ENCODE data around the gene TERB1. TPM values are rescaled to one million over a fixed set of nuclear protein-coding genes. Genes with fewer than 3 reads are reported as not detected.

Gene TERB1
- total RNA-seq, 1 donor from 2014 or later: 0.34 TPM

GRCh38 chr16:66844009-66844341 is 42.6 kb upstream of the TERB1 start:
- Mint-ChIP-seq H3K9me3 (no peaks in the 10 kb centered on the region), H3K27me3 (ENCODE audit: low read depth) (peaks cover 37% of the 10 kb centered on the region), H3K4me3 (ENCODE audit: low read depth) (peak overlapping the region; percentile 70), H3K36me3 (ENCODE audit: low read depth) (no peaks in the 10 kb centered on the region), H3K27ac (no peak overlapping the region), H3K4me1 (ENCODE audit: low read depth) (peaks cover 22% of the 10 kb centered on the region)
- DNase-seq (ENCODE audit: low spot score): no peak
- intact Hi-C loops (cut with micrococcal nuclease): no loop called here

- no peaks in the 10 kb centered on the region for H3K9me3 Mint-ChIP-seq
- no peak for DNase-seq (ENCODE audit: low spot score)
- peaks cover 45% of the 10 kb centered on the region for H3K27me3 Mint-ChIP-seq (ENCODE audit: low read depth)
- peaks cover 18% of the 10 kb centered on the region for H3K4me1 Mint-ChIP-seq (ENCODE audit: low read depth)
- H3K27ac Mint-ChIP-seq: no peak overlapping the region
- H3K36me3 Mint-ChIP-seq (ENCODE audit: low read depth): no peaks in the 10 kb centered on the region
- intact Hi-C loops (cut with micrococcal nuclease): no loop called here
- no peak overlapping the region for H3K4me3 Mint-ChIP-seq (ENCODE audit: low read depth)
Measured at GRCh38 chr16:66843191-66843590, 41.8 kb upstream of the TERB1 start.

- intact Hi-C loops (cut with micrococcal nuclease): no loop called here
- peaks cover 13% of the 10 kb centered on the region for H3K4me1 Mint-ChIP-seq (ENCODE audit: low read depth)
- no peaks in the 10 kb centered on the region for H3K36me3 Mint-ChIP-seq (ENCODE audit: low read depth)
- H3K4me3 Mint-ChIP-seq (ENCODE audit: low read depth): no peak overlapping the region
- no peak for DNase-seq (ENCODE audit: low spot score)
- H3K27ac Mint-ChIP-seq: no peak overlapping the region
- peaks cover 46% of the 10 kb centered on the region for H3K27me3 Mint-ChIP-seq (ENCODE audit: low read depth)
- no peaks in the 10 kb centered on the region for H3K9me3 Mint-ChIP-seq
Measured at GRCh38 chr16:66842765-66843164, 41.4 kb upstream of the TERB1 start.

- intact Hi-C loops (cut with micrococcal nuclease): no loop called here
- Mint-ChIP-seq H3K4me3 (ENCODE audit: low read depth) (no peak overlapping the region), H3K4me1 (ENCODE audit: low read depth) (peaks cover 6% of the 10 kb centered on the region), H3K27me3 (ENCODE audit: low read depth) (peaks cover 43% of the 10 kb centered on the region), H3K9me3 (no peaks in the 10 kb centered on the region), H3K27ac (no peak overlapping the region), H3K36me3 (ENCODE audit: low read depth) (no peaks in the 10 kb centered on the region)
- no peak for DNase-seq (ENCODE audit: low spot score)
Measured at GRCh38 chr16:66841366-66841765, 40.0 kb upstream of the TERB1 start.

GRCh38 chr16:66840883-66841282 is 39.5 kb upstream of the TERB1 start:
- no peaks in the 10 kb centered on the region for H3K36me3 Mint-ChIP-seq (ENCODE audit: low read depth)
- peaks cover 2% of the 10 kb centered on the region for H3K4me1 Mint-ChIP-seq (ENCODE audit: low read depth)
- intact Hi-C loops (cut with micrococcal nuclease): no loop called here
- H3K27ac Mint-ChIP-seq: no peak overlapping the region
- no peak for DNase-seq (ENCODE audit: low spot score)
- H3K9me3 Mint-ChIP-seq: no peaks in the 10 kb centered on the region
- H3K27me3 Mint-ChIP-seq (ENCODE audit: low read depth): peaks cover 39% of the 10 kb centered on the region
- H3K4me3 Mint-ChIP-seq (ENCODE audit: low read depth): no peak overlapping the region

GRCh38 chr16:66834746-66835145 is 33.4 kb upstream of the TERB1 start:
- intact Hi-C loops (cut with micrococcal nuclease): loop anchor here (5.0 kb wide), 1 partner anchor 93 kb away; the partner anchor contains the start of gene RRAD
- DNase-seq (ENCODE audit: low spot score): no peak
- Mint-ChIP-seq H3K4me3 (ENCODE audit: low read depth) (no peak overlapping the region), H3K4me1 (ENCODE audit: low read depth) (peaks cover 5% of the 10 kb centered on the region), H3K27me3 (ENCODE audit: low read depth) (peaks cover 13% of the 10 kb centered on the region), H3K36me3 (ENCODE audit: low read depth) (no peaks in the 10 kb centered on the region), H3K9me3 (no peaks in the 10 kb centered on the region), H3K27ac (no peak overlapping the region)

GRCh38 chr16:66832661-66833305 is 31.4 kb upstream of the TERB1 start:
- intact Hi-C loops (cut with micrococcal nuclease): loop anchor here (5.0 kb wide), 1 partner anchor 95 kb away; the partner anchor contains the start of gene RRAD
- peaks cover 14% of the 10 kb centered on the region for H3K36me3 Mint-ChIP-seq (ENCODE audit: low read depth)
- no peaks in the 10 kb centered on the region for H3K9me3 Mint-ChIP-seq
- H3K4me1 Mint-ChIP-seq (ENCODE audit: low read depth): peaks cover 17% of the 10 kb centered on the region
- no peak for DNase-seq (ENCODE audit: low spot score)
- no peak overlapping the region for H3K27ac Mint-ChIP-seq
- H3K4me3 Mint-ChIP-seq (ENCODE audit: low read depth): no peak overlapping the region
- H3K27me3 Mint-ChIP-seq (ENCODE audit: low read depth): no peaks in the 10 kb centered on the region

- Mint-ChIP-seq H3K4me3 (ENCODE audit: low read depth) (no peak overlapping the region), H3K27me3 (ENCODE audit: low read depth) (no peaks in the 10 kb centered on the region), H3K4me1 (ENCODE audit: low read depth) (peaks cover 20% of the 10 kb centered on the region), H3K36me3 (ENCODE audit: low read depth) (peaks cover 17% of the 10 kb centered on the region), H3K27ac (no peak overlapping the region), H3K9me3 (no peaks in the 10 kb centered on the region)
- DNase-seq (ENCODE audit: low spot score): no peak
- intact Hi-C loops (cut with micrococcal nuclease): loop anchor here (5.0 kb wide), 1 partner anchor 95 kb away; the partner anchor contains the start of gene RRAD
Measured at GRCh38 chr16:66832190-66832589, 30.8 kb upstream of the TERB1 start.

GRCh38 chr16:66830422-66831404 is 29.3 kb upstream of the TERB1 start, which contains the start of gene NAE1:
Gene NAE1 (minus strand): TSS chr16:66830976. CDS start chr16:66830899, 77 bp downstream.
- intact Hi-C loops (cut with micrococcal nuclease): loop anchor here (1.0 to 5.0 kb wide), 2 partner anchors 43 to 97 kb away; partner anchors contain the start of gene RRAD
- peak within 1 kb of the TSS; percentile 75 for H3K4me3 Mint-ChIP-seq (ENCODE audit: low read depth)
- H3K4me1 Mint-ChIP-seq (ENCODE audit: low read depth): peaks cover 27% of the 10 kb centered on the region
- no peaks in the 10 kb centered on the region for H3K9me3 Mint-ChIP-seq
- H3K27me3 Mint-ChIP-seq (ENCODE audit: low read depth): no peaks in the 10 kb centered on the region
- peak; percentile 89 for DNase-seq (ENCODE audit: low spot score)
- peak within 1 kb of the TSS; percentile 69 for H3K27ac Mint-ChIP-seq
- H3K36me3 Mint-ChIP-seq (ENCODE audit: low read depth): peaks cover 29% of the 10 kb centered on the region

- H3K4me3 Mint-ChIP-seq (ENCODE audit: low read depth): no peak overlapping the region
- DNase-seq (ENCODE audit: low spot score): no peak
- no peaks in the 10 kb centered on the region for H3K9me3 Mint-ChIP-seq
- H3K27me3 Mint-ChIP-seq (ENCODE audit: low read depth): no peaks in the 10 kb centered on the region
- H3K36me3 Mint-ChIP-seq (ENCODE audit: low read depth): peaks cover 71% of the 10 kb centered on the region
- intact Hi-C loops (cut with micrococcal nuclease): no loop called here
- H3K27ac Mint-ChIP-seq: no peak overlapping the region
- H3K4me1 Mint-ChIP-seq (ENCODE audit: low read depth): peaks cover 19% of the 10 kb centered on the region
Measured at GRCh38 chr16:66824006-66824405, 22.6 kb upstream of the TERB1 start.

- no peak for DNase-seq (ENCODE audit: low spot score)
- Mint-ChIP-seq H3K36me3 (ENCODE audit: low read depth) (peaks cover 83% of the 10 kb centered on the region), H3K27ac (no peak overlapping the region), H3K27me3 (ENCODE audit: low read depth) (no peaks in the 10 kb centered on the region), H3K4me3 (ENCODE audit: low read depth) (no peak overlapping the region), H3K4me1 (ENCODE audit: low read depth) (no peaks in the 10 kb centered on the region), H3K9me3 (no peaks in the 10 kb centered on the region)
- intact Hi-C loops (cut with micrococcal nuclease): no loop called here
Measured at GRCh38 chr16:66814734-66815133, 13.3 kb upstream of the TERB1 start.

GRCh38 chr16:66811043-66811442 is 9.7 kb upstream of the TERB1 start:
- DNase-seq (ENCODE audit: low spot score): no peak
- intact Hi-C loops (cut with micrococcal nuclease): no loop called here
- H3K27ac Mint-ChIP-seq: no peak overlapping the region
- no peaks in the 10 kb centered on the region for H3K27me3 Mint-ChIP-seq (ENCODE audit: low read depth)
- H3K4me3 Mint-ChIP-seq (ENCODE audit: low read depth): no peak overlapping the region
- no peaks in the 10 kb centered on the region for H3K9me3 Mint-ChIP-seq
- no peaks in the 10 kb centered on the region for H3K4me1 Mint-ChIP-seq (ENCODE audit: low read depth)
- peaks cover 78% of the 10 kb centered on the region for H3K36me3 Mint-ChIP-seq (ENCODE audit: low read depth)

GRCh38 chr16:66810391-66810790 is 9.0 kb upstream of the TERB1 start:
- H3K4me3 Mint-ChIP-seq (ENCODE audit: low read depth): no peak overlapping the region
- intact Hi-C loops (cut with micrococcal nuclease): no loop called here
- peaks cover 79% of the 10 kb centered on the region for H3K36me3 Mint-ChIP-seq (ENCODE audit: low read depth)
- H3K4me1 Mint-ChIP-seq (ENCODE audit: low read depth): no peaks in the 10 kb centered on the region
- H3K9me3 Mint-ChIP-seq: no peaks in the 10 kb centered on the region
- DNase-seq (ENCODE audit: low spot score): no peak
- no peak overlapping the region for H3K27ac Mint-ChIP-seq
- H3K27me3 Mint-ChIP-seq (ENCODE audit: low read depth): no peaks in the 10 kb centered on the region
